GM12878 (cell line): ENCODE results near the gene DSC2. TPM values are rescaled to one million over a fixed set of nuclear protein-coding genes. Genes with fewer than 3 reads are reported as not detected.

Experiments
- BACH1 ChIP-seq: fragments of 450-650 bp; IDR thresholded peaks from 2 replicates; pipeline ENCODE4 v1.6.1; 2017; ENCODE audit warnings: mild to moderate bottlenecking, borderline replicate concordance
- CBX3 ChIP-seq: fragments of 200-600 bp; sonication (generic); IDR thresholded peaks from 2 replicates; pipeline ENCODE4 v1.6.1; 2016; ENCODE audit warnings: low read depth, borderline replicate concordance
- CBX5 ChIP-seq: sonication (generic); IDR thresholded peaks from 2 replicates; pipeline ENCODE4 v1.6.1; 2016; ENCODE audit warnings: low read depth, moderate library complexity, mild to moderate bottlenecking, inconsistent platforms
- CEBPB ChIP-seq, 2 experiments: fragments of 150-350 bp in 1 of 2; IDR thresholded peaks; 2 replicates each; pipeline ENCODE4 v1.6.1; 2012 to 2014; ENCODE audit warnings: low read depth in 2 of 2, low read length in 2 of 2, borderline replicate concordance in 1 of 2, inconsistent platforms in 1 of 2
- HDAC6 ChIP-seq: fragments of 200-600 bp; sonication (generic); IDR thresholded peaks from one replicate; pipeline ENCODE4 v1.8.0; 2017; ENCODE audit warnings: antibody characterized with exemption; ENCODE audit not compliant: unreplicated experiment
- KLF5 ChIP-seq: fragments of 450-650 bp; IDR thresholded peaks from 2 replicates; pipeline ENCODE4 v1.6.1; 2014; ENCODE audit warnings: mild to moderate bottlenecking; ENCODE audit not compliant: partially characterized antibody
- MEF2A ChIP-seq: IDR thresholded peaks from 2 replicates; pipeline ENCODE4 v1.6.1; 2011; ENCODE audit warnings: low read depth, mild to moderate bottlenecking, low read length, moderate library complexity; ENCODE audit not compliant: insufficient read depth
- NFIC ChIP-seq: IDR thresholded peaks from 2 replicates; pipeline ENCODE4 v1.6.1; 2012; ENCODE audit warnings: low read depth, mild to moderate bottlenecking, inconsistent platforms, low read length, moderate library complexity
- NFYB ChIP-seq: IDR thresholded peaks from 2 replicates; pipeline ENCODE4 v1.6.1; 2011; ENCODE audit warnings: low read depth, mild to moderate bottlenecking, low read length, improper control_type of control experiment, moderate library complexity; ENCODE audit not compliant: insufficient read depth
- RBBP5 ChIP-seq: fragments of 200-600 bp; sonication (generic); conservative IDR thresholded peaks from 2 replicates; pipeline ENCODE4 v1.6.1; 2016
- SIN3A ChIP-seq: IDR thresholded peaks from 2 replicates; pipeline ENCODE4 v1.6.1; 2012; ENCODE audit warnings: low read depth, low read length, improper control_type of control experiment
- SREBF1 ChIP-seq: IDR thresholded peaks from 2 replicates; pipeline ENCODE4 v1.6.1; 2012; ENCODE audit warnings: mild to moderate bottlenecking, low read length
- TARDBP ChIP-seq: IDR thresholded peaks from 2 replicates; pipeline ENCODE4 v1.6.1; 2016; ENCODE audit warnings: borderline replicate concordance
- TCF3 ChIP-seq: IDR thresholded peaks from 2 replicates; pipeline ENCODE4 v1.6.1; 2012; ENCODE audit warnings: low read depth, mild to moderate bottlenecking, low read length, borderline replicate concordance; ENCODE audit not compliant: insufficient read depth
- ZNF384 ChIP-seq: IDR thresholded peaks from 2 replicates; pipeline ENCODE4 v1.6.1; 2012; ENCODE audit warnings: low read depth, mild to moderate bottlenecking, low read length, improper control_type of control experiment, borderline replicate concordance
- polyA plus RNA-seq, 11 experiments: library from polyadenylated mRNA; depleted of rRNA in 4 of 11; unstranded in 6 of 11; stranded (reverse) in 5 of 11; fragments of >200 nt; fragmentation: Nextera tagmentation in 4 of 11; fragmentation: Illumina TruSeq in 1 of 11; extraction: Ambion mirVana in 4 of 11; extraction: Trizol in 1 of 11; gene quantifications; 1 replicate in 1 of 11; 2 replicates in 10 of 11; pipeline versions ENCODE4 v1.2.1 to v1.2.3, GENCODE V29; 2011 to 2016; ENCODE audit warnings: inconsistent platforms in 2 of 11, missing spikeins in 2 of 11, low read depth in 1 of 11
- total RNA-seq, 4 experiments: library from RNA; depleted of rRNA in 3 of 4; stranded (reverse); fragments of >200 nt in 3 of 4; fragmentation: Illumina TruSeq in 1 of 4; extraction: Trizol in 1 of 4; gene quantifications; 2 replicates each; pipeline versions ENCODE4 v1.2.1 to v1.2.3, GENCODE V29; 2013 to 2021
- TF ChIP-seq, protein P1 (sequence below): IDR thresholded peaks from 2 replicates; pipeline ENCODE4 v1.6.1; 2012; ENCODE audit warnings: mild to moderate bottlenecking, low read depth, low read length
- TF ChIP-seq, protein P2 (sequence below): IDR thresholded peaks from 2 replicates; pipeline ENCODE4 v1.6.1; 2011; ENCODE audit warnings: borderline replicate concordance, low read depth, mild to moderate bottlenecking, moderate library complexity, low read length; ENCODE audit not compliant: insufficient read depth, poor library complexity, severe bottlenecking
- TF ChIP-seq, protein P3 (sequence below): fragments of 450-650 bp; conservative IDR thresholded peaks from 2 replicates; pipeline ENCODE4 v1.6.1; 2017; ENCODE audit warnings: mild to moderate bottlenecking, moderate library complexity
- TF ChIP-seq, protein P4 (sequence below): fragments of 450-650 bp; IDR thresholded peaks from 2 replicates; pipeline ENCODE4 v1.6.1; 2018; ENCODE audit warnings: mild to moderate bottlenecking, low read depth, moderate library complexity; ENCODE audit not compliant: partially characterized antibody

Gene DSC2
- total and polyA plus RNA-seq, 10 of the 15 experiments (the other 5 are each of a cell fraction or from before 2014, with no cell fraction given), result 1.2 to 4.9 (median 3.0) TPM; not detected in 1

DNA sequence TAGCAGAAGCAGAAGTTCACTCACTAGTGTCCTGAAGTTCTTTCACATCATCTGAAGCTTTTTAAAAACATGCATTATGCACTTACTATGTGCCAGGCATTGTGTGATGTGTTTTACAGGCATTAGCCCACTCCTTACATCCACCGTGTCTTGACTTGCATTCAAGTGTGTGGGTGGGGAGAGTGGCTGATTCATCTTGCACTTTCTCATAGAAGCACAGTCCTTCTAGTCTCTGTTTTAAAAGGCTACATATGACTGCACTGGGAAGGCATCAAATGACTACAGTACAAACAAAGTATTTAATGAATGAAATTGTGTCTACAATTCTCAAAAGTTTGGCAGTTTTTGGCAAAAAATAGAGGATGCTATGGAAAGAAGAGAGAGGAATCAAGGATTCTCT, 38.1 kb downstream of the DSC2 start (continued):
- TF ChIP-seq, protein P1, sequence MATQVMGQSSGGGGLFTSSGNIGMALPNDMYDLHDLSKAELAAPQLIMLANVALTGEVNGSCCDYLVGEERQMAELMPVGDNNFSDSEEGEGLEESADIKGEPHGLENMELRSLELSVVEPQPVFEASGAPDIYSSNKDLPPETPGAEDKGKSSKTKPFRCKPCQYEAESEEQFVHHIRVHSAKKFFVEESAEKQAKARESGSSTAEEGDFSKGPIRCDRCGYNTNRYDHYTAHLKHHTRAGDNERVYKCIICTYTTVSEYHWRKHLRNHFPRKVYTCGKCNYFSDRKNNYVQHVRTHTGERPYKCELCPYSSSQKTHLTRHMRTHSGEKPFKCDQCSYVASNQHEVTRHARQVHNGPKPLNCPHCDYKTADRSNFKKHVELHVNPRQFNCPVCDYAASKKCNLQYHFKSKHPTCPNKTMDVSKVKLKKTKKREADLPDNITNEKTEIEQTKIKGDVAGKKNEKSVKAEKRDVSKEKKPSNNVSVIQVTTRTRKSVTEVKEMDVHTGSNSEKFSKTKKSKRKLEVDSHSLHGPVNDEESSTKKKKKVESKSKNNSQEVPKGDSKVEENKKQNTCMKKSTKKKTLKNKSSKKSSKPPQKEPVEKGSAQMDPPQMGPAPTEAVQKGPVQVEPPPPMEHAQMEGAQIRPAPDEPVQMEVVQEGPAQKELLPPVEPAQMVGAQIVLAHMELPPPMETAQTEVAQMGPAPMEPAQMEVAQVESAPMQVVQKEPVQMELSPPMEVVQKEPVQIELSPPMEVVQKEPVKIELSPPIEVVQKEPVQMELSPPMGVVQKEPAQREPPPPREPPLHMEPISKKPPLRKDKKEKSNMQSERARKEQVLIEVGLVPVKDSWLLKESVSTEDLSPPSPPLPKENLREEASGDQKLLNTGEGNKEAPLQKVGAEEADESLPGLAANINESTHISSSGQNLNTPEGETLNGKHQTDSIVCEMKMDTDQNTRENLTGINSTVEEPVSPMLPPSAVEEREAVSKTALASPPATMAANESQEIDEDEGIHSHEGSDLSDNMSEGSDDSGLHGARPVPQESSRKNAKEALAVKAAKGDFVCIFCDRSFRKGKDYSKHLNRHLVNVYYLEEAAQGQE, result no peak
- TF ChIP-seq SREBF1, result no peak
- TF ChIP-seq, protein P2, sequence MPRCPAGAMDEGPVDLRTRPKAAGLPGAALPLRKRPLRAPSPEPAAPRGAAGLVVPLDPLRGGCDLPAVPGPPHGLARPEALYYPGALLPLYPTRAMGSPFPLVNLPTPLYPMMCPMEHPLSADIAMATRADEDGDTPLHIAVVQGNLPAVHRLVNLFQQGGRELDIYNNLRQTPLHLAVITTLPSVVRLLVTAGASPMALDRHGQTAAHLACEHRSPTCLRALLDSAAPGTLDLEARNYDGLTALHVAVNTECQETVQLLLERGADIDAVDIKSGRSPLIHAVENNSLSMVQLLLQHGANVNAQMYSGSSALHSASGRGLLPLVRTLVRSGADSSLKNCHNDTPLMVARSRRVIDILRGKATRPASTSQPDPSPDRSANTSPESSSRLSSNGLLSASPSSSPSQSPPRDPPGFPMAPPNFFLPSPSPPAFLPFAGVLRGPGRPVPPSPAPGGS, result peak; percentile 85
- TF ChIP-seq NFYB, result no peak
- no peak for TF ChIP-seq TARDBP
- peak; percentile 82 for TF ChIP-seq NFIC
- TF ChIP-seq SIN3A, result no peak
- TF ChIP-seq TCF3, result no peak
- TF ChIP-seq MEF2A, result no peak
- no peak for TF ChIP-seq RBBP5
- TF ChIP-seq, protein P3, sequence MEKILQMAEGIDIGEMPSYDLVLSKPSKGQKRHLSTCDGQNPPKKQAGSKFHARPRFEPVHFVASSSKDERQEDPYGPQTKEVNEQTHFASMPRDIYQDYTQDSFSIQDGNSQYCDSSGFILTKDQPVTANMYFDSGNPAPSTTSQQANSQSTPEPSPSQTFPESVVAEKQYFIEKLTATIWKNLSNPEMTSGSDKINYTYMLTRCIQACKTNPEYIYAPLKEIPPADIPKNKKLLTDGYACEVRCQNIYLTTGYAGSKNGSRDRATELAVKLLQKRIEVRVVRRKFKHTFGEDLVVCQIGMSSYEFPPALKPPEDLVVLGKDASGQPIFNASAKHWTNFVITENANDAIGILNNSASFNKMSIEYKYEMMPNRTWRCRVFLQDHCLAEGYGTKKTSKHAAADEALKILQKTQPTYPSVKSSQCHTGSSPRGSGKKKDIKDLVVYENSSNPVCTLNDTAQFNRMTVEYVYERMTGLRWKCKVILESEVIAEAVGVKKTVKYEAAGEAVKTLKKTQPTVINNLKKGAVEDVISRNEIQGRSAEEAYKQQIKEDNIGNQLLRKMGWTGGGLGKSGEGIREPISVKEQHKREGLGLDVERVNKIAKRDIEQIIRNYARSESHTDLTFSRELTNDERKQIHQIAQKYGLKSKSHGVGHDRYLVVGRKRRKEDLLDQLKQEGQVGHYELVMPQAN, result no peak
- no peak for TF ChIP-seq CEBPB (IDR thresholded peaks at IDR 0.05; ENCODE audit: borderline replicate concordance in 1 of 2, low read depth in 2 of 2, low read length in 2 of 2)
- no peak for TF ChIP-seq ZNF384
- TF ChIP-seq, protein P4, sequence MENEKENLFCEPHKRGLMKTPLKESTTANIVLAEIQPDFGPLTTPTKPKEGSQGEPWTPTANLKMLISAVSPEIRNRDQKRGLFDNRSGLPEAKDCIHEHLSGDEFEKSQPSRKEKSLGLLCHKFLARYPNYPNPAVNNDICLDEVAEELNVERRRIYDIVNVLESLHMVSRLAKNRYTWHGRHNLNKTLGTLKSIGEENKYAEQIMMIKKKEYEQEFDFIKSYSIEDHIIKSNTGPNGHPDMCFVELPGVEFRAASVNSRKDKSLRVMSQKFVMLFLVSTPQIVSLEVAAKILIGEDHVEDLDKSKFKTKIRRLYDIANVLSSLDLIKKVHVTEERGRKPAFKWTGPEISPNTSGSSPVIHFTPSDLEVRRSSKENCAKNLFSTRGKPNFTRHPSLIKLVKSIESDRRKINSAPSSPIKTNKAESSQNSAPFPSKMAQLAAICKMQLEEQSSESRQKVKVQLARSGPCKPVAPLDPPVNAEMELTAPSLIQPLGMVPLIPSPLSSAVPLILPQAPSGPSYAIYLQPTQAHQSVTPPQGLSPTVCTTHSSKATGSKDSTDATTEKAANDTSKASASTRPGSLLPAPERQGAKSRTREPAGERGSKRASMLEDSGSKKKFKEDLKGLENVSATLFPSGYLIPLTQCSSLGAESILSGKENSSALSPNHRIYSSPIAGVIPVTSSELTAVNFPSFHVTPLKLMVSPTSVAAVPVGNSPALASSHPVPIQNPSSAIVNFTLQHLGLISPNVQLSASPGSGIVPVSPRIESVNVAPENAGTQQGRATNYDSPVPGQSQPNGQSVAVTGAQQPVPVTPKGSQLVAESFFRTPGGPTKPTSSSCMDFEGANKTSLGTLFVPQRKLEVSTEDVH, result no peak
- TF ChIP-seq CBX3, result no peak
- TF ChIP-seq HDAC6, result no peak
- no peak for TF ChIP-seq KLF5
- no peak for TF ChIP-seq CBX5
- TF ChIP-seq BACH1, result no peak
